GM21619 (cell line): ENCODE measurements around the gene NAP1L1.
"Not testable (repeated sequence)": the region's sequence is repeated elsewhere in the genome, so short reads cannot be mapped to it uniquely, and the experiment has no call there.

ENCODE experiments used
- ATAC-seq: cut with Tn5 transposase; IDR thresholded peaks from one replicate; pipeline ENCODE4 v1.9.1; 2021; ENCODE audit not compliant: unreplicated experiment

NAP1L1 gene

GRCh38 chr12:75994069-75994740 lies 90.3 kb downstream of the NAP1L1 start:
- no peak for ATAC-seq

DNA sequence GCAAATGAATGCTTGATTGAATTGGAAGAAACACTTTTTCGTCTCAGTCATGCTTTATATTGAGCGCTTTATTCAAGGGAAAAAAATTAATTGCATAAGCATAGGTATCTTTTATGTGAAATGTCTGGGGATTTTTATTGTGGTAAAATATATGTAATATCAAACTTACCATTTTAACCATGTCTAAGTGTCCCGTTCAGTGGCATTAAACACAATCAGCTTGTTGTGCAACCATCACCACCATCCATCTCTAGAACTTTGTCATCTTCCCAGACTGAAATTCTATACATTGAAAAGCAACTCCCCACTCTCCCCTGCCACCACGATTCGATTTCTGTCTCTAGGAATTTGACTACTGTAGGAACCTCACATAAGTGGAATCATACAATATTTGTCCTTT lies 92.7 kb downstream of the NAP1L1 start:
- no peak for ATAC-seq

DNA sequence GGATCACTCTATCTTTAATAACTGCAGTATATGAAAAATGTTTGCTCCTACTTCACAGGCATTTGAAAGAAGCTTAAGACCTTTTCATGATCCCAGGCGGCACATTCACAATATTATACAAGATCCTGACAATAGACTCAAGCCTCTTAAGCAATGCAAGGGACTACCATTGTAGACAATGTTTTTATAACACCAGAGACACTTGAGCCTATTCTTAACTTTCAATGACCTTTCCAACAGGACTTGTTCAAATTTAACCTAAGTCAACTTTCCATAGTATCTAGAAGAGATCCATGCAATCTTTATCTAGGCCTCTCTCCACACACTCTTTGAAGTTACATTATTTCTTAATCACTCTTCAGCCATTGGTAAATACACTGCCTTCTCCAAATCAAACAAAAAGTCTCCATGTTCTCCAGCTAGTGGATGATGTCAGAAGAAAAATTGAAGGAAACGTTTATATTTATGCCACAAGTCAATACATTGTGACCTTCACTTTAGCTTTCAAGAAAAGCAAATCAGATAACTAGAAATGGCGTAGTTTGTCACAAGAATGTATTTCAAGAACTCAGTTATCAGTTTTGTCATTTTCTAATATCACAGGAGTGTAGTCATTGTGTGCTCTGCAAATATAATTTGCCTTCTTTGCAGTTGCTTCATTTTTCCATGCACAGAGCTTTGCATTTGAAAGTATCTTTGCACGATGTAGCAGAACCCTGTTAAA lies 94.1 kb downstream of the NAP1L1 start:
- no peak for ATAC-seq

GRCh38 chr12:75987709-75988108 lies 96.8 kb downstream of the NAP1L1 start:
- not testable (repeated sequence) for ATAC-seq
